NCI-H345 treated with DMSO at 0.1 percent for 48 hours (cell line): ENCODE measurements around the gene KNDC1.
"Not testable (repeated sequence)": the region's sequence is repeated elsewhere in the genome, so short reads cannot be mapped to it uniquely, and the experiment has no call there.

ENCODE experiments used
- DNase-seq: peaks from one replicate; lab custom pipeline; 2025; ENCODE audit not compliant: unreplicated experiment; lab: John Stamatoyannopoulos, UW

The KNDC1 gene

GRCh38 chr10:133253361-133253955 lies 93.4 kb downstream of the KNDC1 start:
- DNase-seq, result no peak

DNA sequence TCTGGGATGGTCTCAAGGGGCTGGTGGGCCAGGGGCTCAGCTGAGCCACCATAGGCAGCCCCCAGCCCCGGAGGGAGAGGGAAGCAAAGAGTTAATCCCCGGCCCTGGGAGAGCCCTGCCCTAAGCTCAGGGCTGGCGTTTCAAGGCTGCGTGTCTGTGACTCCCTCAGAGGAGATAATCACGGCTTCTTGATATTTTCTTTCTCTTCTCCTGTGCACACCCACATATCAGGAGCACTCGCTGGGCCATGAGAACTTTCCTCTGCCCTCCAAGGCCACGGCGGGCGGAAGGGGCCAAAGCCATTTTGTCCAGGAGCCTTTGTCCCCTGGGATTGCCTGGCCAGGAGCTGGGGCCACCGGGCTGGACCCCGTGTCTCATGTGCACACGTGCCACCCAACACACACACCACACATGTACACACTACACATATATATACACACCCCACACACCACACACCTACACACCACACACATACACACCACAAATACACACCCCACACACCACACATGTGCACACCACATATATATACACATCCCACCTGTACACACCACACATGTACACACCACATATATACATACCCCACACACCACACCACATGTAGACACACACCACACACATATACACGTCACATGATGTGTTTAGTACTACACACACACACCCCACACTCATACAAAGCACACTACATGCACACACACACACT lies 94.6 kb downstream of the KNDC1 start:
- no peak for DNase-seq

DNA sequence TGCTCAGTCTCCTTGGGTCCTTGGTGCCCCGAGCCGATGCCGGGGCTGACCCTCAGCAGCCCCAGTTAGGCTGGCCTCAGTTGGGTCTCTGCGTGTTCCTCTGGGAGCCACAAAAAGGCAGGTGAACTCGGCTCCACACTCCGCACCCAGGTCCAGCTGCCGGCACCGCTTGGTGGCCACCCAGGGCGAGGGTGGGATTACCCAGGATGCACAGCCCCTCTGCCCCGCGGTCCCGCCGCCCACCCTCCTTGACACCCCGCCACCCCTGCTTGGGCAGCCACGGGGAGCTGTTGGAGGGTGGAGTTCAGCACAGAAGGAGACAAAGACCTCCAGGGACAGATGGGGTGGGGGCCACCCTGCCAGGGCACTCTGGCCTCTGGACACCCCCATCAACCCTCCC lies 95.3 kb downstream of the KNDC1 start:
- DNase-seq, result no peak

DNA sequence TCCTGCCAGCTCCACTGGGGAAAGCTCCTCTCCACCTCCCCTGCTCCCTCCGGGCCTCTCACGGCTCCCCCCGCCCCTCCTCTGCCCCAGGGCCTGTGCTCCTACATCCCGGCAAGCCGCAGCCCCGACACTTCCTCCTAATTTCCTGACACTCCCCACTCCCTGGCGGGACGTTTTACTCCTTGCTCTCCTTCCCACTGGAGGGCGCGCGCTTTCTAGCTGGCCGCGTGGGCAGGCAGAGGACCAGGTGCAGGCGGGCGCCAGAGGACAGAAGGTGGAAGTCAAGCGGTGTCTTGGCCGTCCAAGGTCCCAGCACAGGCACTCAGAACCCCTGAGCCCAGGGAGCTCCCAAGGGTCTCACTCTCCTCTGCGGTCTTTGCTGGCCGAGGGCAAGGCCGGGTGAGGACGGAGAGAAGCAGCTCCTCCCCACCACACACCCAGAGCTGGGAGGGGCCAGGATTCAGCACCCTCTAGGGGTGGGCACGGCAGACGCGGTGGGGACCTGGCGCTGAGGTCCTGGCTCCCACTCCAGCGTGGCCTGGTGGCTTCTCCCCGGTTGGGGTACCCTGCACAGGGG lies 97.6 kb downstream of the KNDC1 start:
- DNase-seq, result no peak

- DNase-seq, result no peak
These were observed 98.2 kb downstream of the KNDC1 start for GRCh38 chr10:133258066-133258817.

- DNase-seq, result no peak
These were observed 99.0 kb downstream of the KNDC1 start for GRCh38 chr10:133258818-133259601.

GRCh38 chr10:133259602-133259989 lies 99.6 kb downstream of the KNDC1 start:
- no peak for DNase-seq

DNA sequence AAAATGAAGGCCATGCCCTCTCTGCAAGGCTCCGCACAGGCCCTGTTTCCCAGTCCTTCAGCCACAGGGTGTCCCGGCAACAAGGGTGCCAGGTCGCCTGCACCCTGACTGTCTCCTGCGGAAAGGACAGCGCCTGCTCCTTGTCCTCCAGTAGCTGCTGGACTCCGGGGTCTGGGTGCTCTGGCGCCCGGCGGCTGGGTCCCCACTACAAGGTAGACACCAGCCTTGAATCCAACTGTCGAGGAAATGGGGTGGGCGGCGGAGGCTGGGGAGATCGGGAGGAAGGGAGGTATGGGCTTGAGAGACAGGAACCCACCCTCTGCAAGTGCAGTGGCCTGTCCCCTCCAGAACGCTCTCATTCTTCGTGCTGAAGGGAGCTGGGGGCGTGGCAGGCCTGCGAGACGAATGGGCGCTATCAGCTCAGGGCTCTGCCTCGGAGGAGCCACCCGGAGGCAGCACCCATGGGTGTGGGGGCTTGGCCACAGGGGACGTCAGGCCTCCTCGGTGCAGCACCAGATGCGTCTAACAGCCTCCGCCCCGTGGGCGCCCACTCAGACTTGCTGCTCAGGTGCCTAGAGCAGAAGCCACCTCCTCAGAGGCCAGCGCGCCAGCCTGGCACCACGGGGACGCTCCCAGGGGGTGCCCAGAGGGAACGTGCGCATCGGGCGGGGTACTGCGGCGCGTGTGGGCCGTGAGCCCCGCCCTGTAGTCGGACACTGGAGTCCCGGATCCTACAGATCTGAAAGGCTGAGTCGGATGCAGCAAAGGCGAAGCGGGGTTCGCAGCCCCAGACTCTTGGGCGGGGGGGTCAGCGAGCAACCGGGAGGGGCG lies 101.1 kb downstream of the KNDC1 start:
- no peak for DNase-seq

GRCh38 chr10:133261726-133262325 lies 101.8 kb downstream of the KNDC1 start:
- no peak for DNase-seq

DNA sequence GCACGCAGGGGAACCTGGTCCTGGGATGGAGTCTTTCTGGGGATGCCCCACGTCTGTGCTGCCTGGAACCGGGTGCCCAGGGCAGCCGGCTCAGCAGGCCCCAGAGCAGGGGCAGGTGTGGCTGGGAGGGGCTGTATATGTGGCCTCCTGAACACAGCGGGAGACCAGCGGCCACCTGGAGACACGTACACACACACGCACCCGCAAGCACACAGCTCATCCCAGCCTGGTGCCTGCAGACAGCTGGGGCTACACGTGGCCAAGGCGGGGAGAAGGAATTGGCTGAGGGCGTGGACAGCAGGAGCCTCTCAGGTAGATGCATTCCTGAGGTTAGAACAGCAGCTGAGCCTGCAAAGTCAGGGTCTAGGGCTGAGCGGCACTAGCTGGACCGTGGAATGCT lies 102.7 kb downstream of the KNDC1 start:
- peak; percentile 41 for DNase-seq

GRCh38 chr10:133263674-133264073 lies 103.7 kb downstream of the KNDC1 start:
- DNase-seq, result no peak

- DNase-seq, result no peak
These were observed 104.4 kb downstream of the KNDC1 start for GRCh38 chr10:133264461-133264860.

DNA sequence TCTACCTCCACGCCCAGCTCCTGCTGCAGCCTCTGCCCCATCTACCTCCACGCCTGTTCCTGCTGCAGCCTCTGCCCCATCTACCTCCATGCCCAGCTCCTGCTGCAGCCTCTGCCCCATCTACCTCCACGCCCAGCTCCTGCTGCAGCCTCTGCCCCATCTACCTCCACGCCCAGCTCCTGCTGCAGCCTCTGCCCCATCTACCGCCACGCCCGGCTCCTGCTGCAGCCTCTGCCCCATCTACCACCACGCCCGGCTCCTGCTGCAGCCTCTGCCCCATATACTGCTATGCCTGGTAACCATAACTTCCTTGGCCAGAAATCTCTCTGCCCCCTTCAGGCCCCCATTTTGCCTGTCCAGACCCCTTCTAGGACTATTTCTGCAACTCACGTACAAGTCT lies 105.0 kb downstream of the KNDC1 start:
- DNase-seq, result not testable (repeated sequence)

DNA sequence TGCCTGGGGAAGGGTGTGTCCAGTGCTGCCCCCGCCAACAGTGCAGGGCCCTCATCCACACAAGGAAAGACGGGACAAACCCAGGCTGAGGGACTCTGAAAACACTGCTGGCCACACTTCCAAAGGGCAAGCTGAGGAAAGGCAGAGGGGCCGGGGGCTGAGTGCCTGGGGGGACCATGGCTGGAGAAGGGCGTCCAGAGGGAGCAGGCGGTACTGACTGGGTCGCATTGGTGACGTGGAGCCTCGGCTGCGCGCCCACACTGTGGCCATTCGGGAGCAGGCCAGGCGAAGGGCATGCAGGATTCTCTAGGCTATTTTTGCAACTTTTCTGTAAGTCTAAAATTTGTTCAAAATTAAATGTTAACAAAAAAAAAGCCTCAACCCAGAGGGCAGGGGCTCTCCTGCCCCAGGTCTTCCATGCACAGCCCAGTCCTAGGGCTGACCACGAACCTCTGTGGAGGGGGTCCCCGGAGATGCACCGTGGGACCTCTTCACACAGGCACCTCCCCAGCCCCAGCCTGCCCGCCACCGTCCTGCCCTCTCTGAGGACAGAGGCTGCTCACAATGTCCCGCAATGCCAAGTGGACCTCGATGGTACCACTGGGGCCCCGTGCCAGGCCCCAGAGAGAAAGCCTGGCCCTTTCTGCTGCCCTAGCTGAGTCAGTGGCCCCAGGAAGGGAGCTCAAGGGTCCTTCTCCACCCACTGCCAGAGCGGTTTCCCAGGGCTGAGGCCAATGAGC lies 106.2 kb downstream of the KNDC1 start:
- no peak for DNase-seq

GRCh38 chr10:133267293-133267692 lies 107.3 kb downstream of the KNDC1 start:
- no peak for DNase-seq

- DNase-seq, result no peak
These were observed 107.8 kb downstream of the KNDC1 start for GRCh38 chr10:133267829-133268228.

GRCh38 chr10:133268532-133268931 lies 108.5 kb downstream of the KNDC1 start:
- DNase-seq, result no peak

DNA sequence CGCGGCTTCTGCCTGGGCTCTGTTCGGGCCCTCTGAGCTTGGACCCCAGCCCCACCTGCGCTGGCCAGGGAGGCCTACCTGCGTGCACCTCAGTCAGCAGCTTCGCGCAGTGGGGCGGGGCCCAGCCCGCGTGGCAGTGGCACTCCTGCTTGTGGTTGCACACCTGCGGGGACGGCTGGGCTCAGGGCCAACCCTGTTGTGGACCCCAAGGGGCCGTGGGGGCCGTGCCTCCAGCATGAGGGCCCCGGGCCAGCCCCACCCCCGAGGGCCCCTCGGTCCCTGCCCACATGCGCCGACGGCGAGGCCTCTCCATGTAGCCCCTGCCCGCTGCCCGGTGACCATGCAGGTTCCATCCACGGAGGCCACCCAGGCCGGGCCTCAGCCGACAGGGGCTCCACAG lies 109.3 kb downstream of the KNDC1 start:
- no peak for DNase-seq

DNA sequence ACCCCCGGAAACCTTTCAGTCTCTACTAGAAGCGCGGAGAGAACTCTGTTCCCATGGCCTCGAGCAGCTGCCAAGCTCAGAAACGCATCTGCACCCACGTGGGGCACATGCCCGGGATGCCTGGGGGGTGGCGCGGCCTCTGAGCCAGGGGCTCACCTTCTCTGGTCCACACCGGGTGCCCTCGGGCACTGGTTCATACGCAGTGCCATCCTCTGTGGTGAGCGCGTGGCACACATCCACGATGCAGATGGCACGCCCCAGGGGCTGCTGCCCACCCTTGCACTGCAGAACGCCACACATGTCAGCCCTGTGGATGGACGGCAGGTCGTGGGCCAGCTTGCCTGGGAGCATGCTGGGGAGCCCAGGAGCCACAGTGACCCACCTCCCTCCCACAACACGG lies 110.2 kb downstream of the KNDC1 start:
- DNase-seq, result no peak
